HG03469 (cell line): ENCODE measurements around the gene PLD3.
"Not testable (repeated sequence)": the region's sequence is repeated elsewhere in the genome, so short reads cannot be mapped to it uniquely, and the experiment has no call there.

Source experiments
- ATAC-seq: cut with Tn5 transposase; IDR thresholded peaks from one replicate; pipeline ENCODE4 v1.9.1; 2021; ENCODE audit warnings: mild to moderate bottlenecking, moderate library complexity, moderate number of reproducible peaks; ENCODE audit not compliant: unreplicated experiment

Gene PLD3

DNA sequence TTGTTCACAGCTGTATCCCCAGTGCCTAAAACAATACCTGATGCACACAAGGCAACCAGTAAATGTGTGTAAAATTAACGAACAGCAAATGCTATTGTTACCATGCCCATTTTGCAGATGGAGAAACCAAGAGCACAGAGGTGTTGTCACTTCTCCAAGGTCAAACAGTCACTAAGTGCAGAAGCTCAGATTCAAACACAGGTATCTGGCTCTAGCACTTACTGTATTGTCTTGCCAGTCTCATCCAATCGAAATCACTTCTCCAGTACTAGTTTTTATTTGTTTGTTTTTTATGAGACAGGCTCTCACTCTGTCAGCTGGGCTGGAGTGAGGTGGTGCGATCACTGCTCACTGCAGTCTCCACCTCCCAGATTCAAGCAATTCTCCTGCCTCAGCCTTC lies 13.7 kb downstream of the PLD3 start:
- no peak for ATAC-seq

DNA sequence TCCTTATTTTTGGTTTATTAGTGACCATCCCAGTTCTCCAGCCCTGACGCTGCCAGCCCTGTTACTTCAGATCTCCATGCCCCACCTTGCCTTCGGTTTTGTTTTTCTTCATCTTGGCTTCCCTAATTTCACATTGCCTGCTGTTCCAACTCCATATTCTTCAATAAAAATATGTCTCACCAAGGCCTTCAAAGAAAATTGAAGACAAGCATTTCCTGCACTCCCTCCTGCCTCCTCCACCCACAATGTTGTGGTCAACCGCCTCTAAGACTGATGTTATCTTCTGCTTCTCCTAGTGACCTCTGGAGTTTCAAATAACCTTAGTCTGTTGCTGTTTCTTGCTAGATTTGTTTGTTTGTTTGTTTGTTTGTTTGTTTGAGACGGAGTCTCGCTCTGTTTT lies 14.6 kb downstream of the PLD3 start:
- no peak for ATAC-seq

DNA sequence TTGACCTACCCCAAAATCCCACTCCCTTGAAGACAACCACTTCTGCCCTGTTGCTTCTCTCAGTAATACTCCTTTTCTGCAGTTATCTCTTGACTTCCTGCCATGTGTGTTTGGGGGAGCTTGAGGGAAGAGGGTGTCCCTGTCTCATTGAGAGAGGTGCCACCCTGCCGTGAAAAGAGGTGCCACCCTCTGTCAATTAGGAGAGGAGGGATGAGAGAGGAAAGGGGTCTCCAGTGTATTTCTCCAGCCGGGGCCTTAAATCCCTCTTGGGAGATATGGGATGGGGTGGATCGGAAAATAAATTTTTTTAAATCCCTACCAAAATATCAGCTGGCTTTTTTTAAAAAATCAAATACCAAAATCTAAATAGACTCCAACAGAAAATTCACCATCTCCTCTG lies 16.5 kb downstream of the PLD3 start:
- no peak for ATAC-seq

DNA sequence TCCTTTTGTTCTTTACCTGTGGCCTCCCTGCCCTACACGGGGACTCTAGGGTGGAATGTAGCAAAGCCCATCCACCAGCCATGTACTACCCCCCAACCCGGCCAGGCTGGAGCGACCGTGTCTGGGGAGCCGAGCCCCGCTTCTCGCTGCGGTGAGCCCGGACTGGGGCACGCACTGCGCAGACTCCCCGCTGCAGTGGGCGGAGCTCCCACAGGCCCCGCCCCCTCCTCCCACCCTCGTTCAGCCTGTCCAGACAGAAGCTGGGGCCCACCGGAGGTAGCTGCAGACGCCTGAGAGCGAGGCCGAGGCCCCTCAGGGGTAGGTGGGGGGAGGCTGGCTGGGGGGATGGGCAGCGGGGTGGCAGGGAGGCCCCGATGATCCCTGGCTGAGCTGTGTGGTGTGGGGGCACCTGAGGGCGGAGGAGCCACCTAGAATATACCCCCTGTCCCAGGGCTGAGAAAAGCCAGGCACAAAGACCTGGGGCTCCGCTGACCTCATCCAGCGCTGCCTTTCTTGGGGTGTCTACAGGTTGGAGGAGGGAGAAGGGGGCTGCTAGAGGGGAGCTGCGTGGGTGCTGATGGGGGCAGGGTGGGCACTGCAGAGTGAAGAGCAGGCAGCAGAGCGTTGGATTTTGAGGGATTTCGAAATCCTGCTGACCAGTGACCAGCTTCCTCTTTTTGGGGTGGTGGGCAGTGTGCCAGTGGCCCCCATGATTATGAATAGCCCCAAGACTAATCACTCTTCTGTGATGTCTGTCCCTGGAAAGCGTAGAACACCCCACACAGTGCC lies 17.3 kb downstream of the PLD3 start:
- no peak for ATAC-seq

DNA sequence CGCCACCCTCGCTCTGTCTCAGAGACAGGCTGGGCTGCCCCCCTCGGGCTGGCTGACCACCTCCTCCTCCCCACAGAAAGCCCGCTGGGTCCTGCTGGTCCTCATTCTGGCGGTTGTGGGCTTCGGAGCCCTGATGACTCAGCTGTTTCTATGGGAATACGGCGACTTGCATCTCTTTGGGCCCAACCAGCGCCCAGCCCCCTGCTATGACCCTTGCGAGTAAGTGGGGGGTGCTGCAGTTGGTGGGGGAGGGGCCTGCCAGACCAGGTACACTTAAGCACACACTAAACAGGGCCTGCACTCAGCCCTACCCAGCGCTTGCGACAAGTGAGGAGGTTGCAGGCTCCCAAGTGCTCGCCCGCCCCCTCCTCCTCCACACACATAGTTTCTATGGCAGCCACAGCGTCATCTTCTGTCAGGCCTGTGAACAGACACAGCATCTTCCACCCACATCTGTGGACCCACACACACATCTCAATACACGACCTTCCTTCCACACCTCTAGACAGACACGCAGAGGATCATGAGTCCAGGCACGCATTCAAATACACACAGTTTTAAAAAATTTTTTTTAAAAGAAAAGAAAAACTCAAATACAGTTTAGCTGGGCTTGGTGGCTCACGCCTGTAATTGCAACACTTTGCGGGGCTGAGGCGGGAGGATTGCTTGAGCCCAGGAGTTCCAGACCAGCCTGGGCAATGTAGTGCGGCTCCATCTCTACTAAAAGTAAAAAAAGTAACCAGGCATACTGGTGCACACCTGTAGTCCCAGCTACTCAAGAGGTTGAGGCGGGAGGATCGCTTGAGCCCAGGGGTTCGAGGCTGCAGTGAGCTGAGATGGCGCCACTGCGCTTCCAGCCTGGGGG lies 18.4 kb downstream of the PLD3 start:
- ATAC-seq = no peak

DNA sequence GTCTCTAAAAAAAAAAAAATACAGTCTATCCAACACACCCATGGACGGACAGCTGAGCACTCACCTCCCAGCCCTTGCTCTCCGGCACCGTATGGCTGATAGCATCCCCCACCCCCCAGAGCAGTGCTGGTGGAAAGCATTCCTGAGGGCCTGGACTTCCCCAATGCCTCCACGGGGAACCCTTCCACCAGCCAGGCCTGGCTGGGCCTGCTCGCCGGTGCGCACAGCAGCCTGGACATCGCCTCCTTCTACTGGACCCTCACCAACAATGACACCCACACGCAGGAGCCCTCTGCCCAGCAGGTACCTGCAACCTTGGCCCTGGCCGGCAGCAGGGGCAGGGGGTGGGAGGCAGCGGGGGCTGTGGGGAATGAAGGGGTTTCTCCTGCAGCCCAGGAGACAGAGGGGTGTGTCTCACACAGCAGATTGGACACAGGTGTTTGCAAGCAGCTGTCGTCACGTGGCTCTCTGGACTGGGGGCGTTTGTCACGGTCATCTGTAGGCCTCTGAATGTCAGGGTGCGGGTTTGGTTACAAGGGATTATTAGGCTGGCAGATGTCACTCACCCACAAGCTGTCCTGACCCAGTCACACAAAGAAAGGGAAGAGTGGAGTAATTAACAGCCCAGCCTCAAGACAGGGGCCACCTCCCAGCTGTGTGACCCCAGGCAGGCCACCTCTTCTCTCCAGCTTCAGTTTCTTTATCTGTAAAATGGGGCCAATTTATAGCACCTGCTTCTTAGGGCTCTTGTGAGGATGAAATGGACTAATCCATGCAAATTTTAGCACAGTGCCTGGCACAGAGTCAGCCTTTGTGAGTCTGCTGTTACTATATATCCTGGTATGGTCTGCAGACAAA lies 19.3 kb downstream of the PLD3 start:
- ATAC-seq = no peak

DNA sequence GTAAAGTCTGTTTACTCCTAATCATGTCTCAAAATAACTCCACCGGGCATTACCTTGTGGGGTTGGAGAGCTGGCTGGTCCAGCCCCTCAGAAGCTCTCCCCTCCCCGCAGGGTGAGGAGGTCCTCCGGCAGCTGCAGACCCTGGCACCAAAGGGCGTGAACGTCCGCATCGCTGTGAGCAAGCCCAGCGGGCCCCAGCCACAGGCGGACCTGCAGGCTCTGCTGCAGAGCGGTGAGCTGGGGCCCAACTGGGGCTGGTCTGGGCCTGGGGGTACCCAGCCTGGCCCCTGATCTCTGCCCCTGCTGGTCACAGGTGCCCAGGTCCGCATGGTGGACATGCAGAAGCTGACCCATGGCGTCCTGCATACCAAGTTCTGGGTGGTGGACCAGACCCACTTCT lies 21.3 kb downstream of the PLD3 start:
- no peak for ATAC-seq

DNA sequence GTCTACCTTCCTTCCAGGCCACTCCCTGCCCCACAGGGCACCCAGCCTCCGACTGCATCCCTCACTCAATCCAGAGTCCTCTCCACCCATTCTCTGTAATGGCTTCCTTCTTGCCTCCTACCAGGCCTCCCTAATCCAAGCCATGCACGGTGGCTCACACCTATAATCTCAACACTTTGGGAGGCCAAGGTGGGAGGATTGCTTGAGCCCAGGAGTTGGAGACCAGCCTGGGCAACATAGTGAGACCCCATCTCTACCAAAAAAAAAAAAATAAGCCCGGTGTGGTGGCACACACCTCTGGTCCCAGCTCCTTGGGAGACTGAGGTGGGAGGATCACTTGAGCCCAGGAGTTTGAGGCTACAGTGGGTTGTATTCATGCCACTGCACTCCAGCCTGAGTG lies 21.8 kb downstream of the PLD3 start:
- ATAC-seq = not testable (repeated sequence)

DNA sequence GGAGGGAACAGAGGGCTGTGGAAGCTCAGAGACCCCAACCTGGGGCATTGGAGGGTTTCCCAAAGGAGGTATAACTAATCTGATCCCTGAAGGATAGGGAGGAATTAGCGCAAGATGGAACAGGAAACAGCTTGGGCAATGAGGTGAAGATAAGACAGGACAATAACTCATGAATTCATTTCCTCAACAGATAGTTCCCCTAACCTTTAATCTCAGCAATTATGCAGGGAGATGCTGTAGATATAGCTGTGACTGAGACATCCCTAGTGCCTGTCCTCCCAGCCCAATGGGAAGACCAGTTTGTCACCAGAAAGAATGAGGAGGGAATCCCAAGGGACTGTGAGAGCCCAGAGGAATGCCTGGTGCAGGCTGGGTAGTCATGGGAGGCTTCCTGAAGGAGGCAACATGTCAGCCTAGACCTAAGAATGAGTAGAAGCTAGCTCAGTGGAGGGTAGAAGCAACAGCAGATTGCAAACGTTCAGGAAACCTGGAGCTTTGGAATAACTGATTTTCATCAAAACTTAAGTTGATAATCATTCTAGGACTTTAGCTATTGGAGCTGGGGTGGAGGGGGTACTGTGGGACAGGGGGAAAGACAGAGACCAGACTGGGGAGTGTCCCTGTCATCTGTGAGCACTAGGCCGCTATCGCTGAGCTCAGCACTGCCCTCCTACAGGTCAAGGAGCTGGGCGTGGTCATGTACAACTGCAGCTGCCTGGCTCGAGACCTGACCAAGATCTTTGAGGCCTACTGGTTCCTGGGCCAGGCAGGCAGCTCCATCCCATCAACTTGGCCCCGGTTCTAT lies 22.7 kb downstream of the PLD3 start:
- no peak for ATAC-seq

DNA sequence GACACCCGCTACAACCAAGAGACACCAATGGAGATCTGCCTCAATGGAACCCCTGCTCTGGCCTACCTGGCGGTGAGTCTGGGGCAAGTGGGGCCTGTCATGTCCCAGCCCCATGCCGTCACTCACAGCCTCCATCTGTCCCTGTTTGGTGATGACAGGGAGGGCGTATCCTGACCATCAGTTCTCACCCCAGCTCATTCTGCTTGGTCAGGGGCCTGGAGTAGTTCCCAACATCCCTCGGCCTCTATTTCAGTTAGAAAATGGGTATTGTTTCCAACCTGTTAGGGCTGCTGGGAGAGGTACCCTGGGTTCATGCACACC lies 23.3 kb downstream of the PLD3 start:
- no peak for ATAC-seq

DNA sequence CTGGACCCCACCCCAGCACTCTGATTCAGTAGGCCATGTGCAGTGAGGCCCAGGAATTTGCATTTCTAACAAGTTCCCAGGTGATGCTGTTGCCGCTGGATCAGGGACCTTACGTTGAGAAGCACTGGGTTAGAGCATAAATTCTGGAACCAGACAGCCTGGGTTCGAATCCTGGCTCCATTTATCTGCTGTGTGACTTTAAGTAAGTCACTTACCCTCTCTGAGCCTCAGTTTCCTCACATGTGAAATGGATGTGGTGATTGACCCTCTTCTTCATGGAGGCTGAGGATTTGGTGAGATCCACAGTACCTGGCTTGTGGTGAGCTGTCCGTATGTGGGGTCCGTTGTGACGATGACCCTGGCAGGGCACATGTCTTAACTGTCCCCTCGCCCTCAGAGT lies 25.6 kb downstream of the PLD3 start:
- no peak for ATAC-seq

DNA sequence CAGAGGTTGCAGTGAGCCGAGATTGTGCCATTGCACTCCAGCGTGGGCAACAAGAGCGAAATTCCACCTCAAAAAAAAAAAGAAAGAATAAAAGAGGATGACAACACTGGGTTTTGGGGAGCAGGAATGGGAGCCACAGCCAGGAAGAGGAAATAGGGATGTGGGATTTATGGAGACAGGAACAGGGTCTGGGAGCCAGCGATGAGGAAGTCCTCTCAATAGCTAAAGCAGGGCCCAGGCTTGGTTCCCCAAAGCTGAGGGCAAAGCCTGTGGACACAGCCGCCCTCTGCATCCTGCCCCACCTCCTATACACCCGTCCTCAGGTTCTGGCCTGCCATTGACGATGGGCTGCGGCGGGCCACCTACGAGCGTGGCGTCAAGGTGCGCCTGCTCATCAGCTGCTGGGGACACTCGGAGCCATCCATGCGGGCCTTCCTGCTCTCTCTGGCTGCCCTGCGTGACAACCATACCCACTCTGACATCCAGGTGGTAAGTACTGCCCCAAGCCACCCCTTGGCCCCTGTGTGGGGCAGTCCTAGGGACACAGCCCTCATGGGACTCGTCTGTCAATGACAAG lies 27.9 kb downstream of the PLD3 start:
- no peak for ATAC-seq

DNA sequence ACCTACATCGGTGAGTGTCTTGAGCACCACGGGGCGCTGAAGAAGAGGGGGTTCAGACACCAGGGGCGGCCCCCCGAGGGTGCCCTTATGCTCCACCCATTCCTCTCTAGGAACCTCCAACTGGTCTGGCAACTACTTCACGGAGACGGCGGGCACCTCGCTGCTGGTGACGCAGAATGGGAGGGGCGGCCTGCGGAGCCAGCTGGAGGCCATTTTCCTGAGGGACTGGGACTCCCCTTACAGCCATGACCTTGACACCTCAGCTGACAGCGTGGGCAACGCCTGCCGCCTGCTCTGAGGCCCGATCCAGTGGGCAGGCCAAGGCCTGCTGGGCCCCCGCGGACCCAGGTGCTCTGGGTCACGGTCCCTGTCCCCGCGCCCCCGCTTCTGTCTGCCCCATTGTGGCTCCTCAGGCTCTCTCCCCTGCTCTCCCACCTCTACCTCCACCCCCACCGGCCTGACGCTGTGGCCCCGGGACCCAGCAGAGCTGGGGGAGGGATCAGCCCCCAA lies 29.4 kb downstream of the PLD3 start:
- ATAC-seq = no peak

DNA sequence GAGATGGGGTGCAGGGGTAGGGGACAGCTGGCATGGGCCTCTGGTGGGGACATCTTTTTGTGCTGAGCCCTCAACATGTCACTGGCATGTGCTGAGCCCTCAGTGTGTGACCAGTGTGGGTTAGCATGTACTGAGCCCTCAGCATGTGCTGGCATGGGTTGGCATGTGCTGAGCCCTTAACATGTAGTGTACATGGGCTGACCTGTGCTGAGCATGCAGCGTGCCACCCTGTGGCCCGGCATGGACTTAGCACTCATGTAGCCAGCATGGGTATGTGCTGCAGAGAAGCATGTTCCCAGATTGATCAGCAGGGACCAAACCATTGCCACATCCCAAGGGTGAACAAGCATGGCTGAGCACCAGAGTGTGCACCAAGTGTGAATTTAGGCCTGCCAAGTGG lies 30.0 kb downstream of the PLD3 start:
- no peak for ATAC-seq

DNA sequence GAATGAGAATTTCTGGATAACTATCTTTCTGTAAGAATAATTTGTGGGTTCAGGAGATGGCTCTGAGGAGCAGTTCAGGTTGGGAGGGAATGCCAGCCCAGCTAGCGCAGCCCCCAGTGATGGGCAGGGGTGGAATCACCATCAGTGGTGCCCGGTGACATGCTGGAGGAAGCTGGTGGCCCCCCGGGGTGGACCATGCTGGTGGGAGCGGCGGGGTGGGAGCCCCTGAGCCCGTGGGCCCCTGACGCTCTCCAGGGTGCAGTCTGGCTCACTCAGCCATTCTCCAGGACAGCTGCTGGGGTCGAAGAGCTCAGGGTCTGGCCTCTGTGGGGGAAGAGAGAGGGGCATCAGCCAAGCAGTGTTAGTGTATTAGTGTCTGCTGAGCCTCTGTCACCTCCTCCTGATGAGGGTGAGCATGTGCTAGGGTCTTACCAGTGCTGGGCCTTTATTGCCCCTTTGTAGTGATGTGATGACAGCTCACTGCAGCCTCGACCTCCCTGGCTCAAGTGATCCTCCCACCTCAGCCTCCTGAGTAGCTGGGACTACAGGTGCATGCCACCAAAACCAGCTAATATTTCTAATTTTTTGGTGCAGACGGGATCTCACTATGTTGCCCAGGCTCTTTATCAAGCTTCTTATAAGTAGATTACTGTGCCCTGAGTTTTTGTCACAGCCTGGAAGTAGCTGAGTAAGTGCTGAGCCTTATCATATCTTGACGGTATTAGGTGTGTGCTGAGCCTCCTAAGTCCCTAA lies 31.1 kb downstream of the PLD3 start:
- no peak for ATAC-seq

DNA sequence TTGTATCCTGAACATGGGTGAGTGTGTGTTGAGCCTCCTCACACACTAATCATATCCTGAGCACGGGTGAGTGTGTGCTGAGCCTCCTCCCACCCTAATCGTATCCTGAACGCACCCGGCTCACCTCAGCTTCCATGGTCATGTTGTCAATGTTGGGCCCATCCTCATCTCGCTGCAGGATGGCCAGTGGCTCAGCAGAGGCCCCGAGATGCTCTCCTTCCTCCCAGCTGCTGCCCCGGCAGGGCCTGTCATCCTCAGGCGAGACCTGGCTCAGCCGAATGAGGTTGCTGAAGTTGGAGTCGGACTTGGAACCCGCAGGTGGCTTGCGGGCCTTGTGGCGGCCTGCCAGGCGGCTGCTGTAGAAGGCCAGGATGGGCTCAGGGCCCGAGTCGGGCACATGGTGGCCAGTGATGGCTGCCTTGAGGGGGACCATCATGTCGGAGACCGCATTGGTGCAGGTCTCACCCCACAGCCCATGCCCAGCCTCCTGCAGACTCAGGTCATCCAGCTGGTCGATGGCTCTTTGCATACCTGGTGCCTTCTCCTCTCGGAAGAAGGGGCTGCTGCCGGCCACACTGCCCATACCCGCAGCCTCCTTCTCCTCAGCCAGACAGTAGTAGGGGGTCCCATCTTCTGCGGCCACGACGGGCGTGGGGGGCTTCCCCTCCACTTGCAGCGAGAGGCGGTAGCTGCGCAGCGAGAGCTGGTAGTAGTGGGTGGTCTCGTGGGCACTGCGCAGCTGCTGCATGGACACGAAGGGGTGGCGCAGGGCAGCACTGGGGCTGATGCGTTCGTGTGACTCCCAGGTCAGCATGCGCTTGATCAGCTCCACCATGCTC lies 31.9 kb downstream of the PLD3 start:
- ATAC-seq = no peak

DNA sequence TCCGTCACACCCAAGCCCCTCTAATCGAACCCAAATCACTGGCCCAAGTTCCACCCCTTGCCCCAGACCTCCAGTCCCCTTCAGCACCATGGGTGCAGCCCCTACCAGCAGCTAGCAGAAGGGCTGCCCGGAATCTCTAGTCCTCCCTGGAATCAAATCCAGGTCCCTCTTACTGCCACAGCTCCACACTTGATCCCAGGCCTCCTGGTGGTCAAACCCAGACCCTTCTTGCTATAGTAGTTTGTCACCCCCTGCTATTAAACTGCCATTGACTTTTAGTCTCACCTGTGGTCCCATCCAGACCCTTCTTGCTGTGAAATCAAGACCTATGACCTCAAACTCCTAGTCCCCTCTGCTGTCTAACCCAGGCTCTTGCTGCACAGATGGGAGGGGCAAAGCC lies 32.8 kb downstream of the PLD3 start:
- no peak for ATAC-seq

DNA sequence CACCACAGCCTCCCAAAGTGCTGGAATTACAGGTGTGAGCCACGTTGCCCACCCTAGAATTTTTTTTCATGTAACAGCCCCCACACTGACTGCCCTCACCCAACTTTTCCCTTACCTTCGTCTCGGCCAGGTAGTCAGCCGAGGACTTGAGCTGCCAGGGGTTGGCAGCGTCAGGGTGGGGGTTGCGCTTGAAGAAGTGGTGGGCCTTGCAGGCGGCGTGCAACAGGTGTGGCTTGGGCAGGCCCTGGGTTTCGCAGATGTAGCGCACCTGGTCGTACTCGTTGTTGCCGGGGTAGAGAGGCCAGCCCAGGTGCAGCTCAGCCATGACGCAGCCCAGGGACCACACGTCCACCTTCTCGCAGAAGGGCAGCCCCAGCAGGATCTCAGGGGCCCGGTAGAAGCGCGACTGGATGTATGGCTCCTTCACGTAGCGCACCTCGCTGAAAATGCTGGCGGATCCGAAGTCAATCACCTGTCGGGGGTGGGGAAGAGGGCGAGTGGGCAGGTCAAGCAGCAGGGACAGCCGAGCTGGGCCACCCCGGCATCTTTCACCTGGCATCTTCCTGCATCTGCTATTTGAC lies 35.3 kb downstream of the PLD3 start:
- no peak for ATAC-seq
